ENCODE data around the gene EVPLL. TPM values are rescaled to one million over a fixed set of nuclear protein-coding genes. Genes with fewer than 3 reads are reported as not detected.
"Not testable (repeated sequence)": the region's sequence is repeated elsewhere in the genome, so short reads cannot be mapped to it uniquely, and the experiment has no call there.

Gene EVPLL
- total RNA-seq, 1 donor from 2014 or later: not detected

DNA sequence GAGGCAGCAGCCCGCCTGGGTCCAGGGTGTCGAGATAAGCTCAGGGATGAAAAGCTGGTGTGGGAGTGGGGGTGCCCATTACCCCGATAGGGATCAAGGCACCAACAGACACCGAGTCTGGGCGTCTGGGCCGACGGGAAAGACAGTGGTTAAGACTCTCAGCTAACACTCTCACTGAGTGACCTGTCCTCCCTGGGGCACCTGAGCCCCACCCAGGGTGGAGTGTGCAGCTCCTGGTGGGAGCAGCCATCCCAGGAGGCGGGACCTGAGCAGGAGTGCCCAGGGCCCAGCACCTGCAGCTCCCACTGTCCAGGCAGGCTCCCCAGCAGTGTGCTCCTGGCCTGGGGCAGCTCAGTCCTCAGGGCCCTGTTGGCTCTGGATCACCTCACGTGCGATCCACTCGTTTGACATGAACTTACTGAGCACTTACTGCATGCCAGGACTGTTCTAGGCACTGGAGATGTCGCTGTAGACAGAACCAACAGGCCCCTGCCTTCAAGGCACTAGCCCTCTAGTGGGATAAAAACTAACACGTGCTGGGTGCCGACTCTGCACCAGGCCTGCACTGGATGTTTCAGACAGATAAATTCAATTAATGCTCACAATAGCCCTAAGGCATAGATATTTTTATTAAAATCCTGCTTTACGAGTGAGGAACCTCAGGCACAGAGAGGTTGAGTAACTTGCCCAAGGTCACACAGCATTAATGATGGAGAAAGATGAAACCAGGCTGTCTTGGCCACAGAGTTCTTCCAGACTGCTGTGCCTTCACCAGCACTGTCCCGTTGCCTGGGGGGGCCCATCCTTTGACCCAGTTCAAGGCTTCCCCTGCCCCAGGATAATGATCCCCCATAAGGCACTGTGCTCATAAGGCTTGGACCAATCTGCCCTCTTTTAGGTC is 1.9 kb downstream of the EVPLL start:
- DNase-seq: no peak

- no peak for DNase-seq
Observed at GRCh38 chr17:18380471-18381157, 3.0 kb downstream of the EVPLL start.

DNA sequence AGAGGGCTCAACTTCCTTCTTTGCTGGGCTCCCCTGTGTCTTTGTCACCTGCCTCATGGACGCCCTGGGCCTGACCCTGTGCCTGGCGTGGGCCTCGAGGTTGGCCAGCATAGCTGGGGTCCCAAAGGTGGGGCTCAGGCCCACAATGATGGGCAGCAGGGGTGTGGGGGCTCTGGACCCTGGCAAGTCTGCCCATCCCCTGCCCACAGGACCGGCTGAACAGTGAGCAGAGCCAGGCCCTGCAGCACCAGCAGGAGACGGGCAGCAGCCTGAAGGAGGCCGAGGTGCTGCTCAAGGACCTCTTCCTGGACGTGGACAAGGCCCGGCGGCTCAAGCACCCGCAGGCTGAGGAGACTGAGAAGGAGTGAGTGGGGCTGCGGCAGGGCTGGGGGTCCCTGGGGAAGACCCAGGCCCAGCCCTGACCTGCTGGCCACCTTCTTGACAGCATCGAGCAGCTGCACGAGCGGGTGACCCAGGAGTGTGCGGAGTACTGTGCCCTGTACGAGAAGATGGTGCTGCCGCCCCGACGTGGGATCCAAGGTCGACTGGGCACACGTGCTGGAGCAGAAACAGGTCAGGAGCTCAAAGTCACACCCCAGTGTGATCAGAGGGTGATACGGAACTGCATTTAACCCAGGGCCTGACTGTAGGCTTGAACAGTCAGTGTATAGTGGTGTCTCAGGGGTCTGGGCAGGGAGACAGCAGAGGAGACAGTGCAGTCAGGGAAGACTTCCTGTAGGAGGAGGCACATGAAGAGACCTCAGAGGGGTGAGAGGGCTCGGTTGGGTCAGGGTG is 3.8 kb downstream of the EVPLL start:
- DNase-seq: no peak

DNA sequence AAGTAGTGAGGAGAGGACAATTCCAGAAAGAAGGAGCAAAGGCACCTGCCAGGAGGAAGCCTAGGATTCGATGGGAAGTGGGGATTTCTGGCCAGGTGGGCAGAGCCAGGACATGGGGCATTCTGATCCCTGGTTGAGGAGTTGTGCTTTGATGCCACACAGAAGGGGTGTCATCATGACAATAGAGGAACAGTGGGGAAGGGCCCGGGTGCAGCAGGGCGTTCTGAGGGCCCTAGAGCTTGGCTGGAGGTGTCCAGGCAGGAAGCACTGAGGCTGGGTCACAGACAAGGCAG is 4.3 kb downstream of the EVPLL start:
- no peak for DNase-seq

DNA sequence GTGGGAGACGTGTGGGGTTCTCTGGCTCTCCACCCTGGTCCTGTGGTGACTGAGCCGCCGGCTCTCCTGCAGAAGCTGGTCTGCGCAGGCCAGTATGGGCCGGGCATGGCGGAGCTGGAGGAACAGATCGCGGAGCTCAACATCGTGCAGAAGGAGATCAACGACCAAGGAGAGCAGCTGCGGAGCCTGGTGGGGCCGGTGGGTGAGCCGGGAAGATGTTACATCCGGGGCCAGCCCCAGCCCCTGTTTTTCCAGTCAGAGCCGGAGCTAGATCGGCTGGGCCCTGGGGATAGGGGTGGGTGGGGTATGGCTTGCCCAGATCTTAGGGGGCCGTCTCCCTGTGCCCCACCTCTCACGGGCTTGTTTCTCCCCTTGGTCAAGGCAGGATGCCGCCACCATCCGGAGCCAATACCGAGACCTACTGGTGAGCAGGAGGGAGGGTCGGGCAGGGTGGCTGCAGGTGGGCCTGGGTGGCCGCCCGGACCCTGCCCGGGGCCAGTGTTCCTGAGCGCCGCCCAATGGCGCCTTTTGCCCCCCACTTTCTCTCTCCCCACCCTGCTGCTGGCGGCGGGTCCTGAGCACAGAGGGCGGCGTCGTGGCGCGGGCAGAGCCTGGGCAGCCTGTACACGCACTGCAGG is 5.0 kb downstream of the EVPLL start:
- no peak for DNase-seq

GRCh38 chr17:18383079-18383481 is 5.5 kb downstream of the EVPLL start:
- peak; percentile 12 for DNase-seq

DNA sequence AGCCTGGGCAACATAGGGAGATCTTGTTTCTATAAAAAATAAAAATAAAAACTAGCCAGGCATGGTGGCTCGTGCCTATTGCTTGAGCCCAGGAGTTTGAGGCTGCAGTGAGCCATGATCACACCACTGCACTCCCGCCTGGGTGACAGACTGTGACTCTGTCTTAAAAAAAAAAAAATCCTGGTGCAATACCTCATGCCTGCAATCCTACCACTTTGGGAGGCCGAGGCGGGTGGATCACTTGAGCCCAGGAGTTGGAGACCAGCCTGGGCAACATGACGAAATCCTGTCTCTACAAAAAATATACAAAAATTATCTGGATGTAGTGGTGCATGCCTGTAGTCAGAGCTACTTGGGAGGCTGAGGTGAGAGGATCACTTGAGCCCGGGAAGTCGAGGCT is 6.7 kb downstream of the EVPLL start:
- DNase-seq: not testable (repeated sequence)

DNA sequence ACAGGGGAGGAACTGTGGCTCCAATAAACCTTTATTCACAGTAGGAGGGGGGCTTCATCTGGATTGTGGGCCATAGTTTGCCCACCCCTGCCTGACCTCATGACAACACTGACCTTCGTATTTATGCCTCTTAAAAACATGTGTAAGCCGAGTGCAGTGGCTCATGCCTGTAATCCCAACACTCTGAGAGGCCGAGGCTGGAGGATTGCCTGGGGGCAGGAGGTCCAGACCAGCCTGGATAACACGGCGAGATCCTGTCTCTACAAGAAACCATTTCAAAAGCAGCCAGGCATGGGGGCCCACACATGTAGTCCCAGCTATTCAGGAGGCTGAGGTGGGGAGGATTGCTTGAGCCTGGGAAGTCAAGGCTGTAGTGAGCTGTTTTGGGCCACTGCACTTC is 10.0 kb downstream of the EVPLL start:
- not testable (repeated sequence) for DNase-seq

DNA sequence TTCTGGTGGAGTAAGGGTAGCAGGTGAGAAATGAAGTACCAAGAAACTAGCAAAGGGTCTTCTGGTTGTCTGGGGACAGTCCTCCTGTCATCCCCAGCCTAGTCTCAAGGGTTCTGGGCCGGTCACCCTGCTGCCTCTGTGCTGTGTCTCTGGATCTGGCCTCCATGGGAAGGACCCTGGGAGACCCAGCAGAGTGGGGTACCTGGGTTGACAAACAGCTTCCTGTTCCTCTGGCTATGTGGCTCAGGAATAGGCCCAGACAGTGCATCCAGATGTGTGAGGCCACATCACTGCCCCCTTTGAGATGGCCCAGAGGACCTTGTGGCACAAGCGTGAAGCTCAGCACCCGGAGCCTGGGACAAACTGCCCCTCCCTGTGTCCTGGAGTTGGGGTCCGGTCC is 10.7 kb downstream of the EVPLL start:
- not testable (repeated sequence) for DNase-seq

DNA sequence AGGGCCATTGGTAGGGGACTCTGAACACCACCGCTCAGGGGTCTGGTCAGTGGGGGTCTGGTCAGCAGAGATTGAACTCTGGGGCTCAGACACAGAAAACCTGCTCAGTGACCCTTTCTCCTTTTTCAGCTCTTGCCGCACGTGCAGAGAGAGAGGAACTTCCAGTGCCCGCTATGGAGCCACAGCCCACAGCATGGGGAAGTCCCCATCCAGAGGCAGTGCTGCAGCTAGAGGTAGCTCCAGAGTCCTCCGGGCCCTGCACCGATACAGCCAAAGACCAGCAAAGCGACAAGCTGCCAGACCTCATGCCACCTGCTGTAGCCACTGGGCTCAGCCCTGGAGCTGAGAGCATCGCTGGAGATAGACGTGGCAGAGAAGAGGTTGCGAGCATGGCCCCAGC is 11.2 kb downstream of the EVPLL start:
- DNase-seq: not testable (repeated sequence)

DNA sequence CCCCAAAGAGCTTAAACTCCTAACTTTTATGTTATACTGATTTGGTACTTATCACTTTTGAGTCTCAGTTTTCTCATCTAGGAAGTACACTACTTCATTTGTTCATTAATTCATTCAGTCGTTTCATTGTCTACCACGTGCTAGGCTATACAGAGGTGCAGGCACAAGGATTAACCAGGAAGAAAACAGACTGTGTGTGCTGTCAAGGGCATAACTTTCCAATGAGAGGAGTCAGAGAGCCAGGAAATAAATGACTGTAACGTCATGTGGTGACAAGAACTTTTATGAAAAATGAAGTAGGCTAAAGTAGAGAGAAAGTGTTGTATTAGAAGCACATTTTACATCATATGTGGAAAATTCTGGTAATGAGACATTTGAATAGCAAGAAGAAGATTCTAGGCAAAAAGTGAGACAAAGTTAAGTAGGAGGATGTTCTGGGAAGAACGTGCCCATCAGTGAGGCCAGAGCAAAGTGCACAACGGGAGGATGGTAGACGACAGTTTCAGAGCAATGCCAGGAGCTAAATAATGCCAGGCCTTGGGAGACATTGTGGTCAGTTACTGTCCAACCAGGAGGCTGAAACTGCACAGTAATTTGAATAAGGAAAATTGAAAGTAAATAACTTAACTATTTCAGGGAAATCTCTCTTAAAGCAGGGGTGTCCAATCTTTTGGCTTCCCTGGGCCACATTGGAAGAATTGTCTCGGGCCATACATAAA is 24.5 kb downstream of the EVPLL start:
- DNase-seq: not testable (repeated sequence)

GRCh38 chr17:18403166-18403565 is 25.6 kb downstream of the EVPLL start:
- not testable (repeated sequence) for DNase-seq

DNA sequence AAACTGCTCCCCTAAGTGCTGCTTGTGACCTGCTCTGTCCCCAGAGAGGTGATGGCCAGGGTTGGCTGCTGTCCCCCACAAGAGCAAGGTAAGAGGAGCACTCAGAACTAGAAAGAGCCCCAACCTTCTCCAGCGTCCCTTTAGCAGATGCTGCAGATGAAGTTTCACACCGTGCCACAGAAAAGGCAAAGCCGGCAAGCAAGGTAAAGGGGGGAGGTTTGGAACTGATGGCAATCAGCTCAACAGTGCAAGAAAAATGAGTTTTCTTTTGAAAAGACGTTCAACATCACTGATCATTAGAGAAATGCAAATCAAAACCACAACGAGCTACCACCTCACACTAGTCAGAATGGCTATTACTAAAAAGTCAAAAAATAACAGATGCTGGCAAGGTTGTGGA is 26.0 kb downstream of the EVPLL start:
- not testable (repeated sequence) for DNase-seq

DNA sequence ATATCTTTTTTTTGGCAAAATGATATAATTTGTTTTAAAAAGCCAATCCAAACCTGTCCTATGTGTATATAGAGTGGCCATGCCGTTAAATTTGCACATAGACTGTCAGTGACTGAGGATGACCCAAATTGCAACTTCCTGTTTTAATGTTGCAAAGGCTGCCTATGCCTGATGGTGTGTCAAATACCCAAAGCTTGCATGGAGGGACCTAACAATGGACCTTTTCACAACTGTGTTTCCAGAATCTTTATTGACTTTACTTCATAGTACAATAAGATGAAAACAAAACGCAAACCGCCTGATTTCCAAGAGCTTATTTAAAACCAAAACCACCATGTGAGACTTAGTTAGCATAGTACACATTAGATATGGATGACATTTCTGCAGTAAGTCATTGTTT is 31.3 kb downstream of the EVPLL start:
- DNase-seq: not testable (repeated sequence)

- not testable (repeated sequence) for DNase-seq
Observed at GRCh38 chr17:18409321-18409720, 31.7 kb downstream of the EVPLL start.

GRCh38 chr17:18410736-18411135 is 33.2 kb downstream of the EVPLL start:
- not testable (repeated sequence) for DNase-seq

DNA sequence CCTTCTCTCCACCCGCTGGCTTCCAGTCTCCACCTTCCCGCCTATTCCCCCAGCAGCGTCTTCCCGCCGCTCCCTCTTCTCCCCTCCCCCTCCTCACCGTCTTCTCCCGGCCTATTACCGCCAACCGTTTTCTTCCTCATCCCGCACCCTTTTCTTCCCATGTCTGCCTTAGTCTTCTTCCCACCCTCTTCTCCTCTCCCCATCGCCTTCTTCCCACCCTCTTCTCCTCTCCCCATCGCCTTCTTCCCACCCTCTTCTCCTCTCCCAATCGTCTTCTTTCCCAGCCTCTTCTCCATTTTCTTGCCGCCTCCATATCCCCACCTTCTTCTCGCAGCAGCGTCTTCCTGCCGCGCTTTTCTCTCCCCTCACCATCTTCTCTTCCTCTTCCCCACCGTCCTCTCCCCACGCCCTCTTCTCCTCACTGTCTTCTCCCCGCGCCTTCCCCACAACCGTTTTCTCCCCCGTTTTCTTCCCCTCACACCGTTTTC is 33.8 kb downstream of the EVPLL start:
- DNase-seq: not testable (repeated sequence)

GRCh38 chr17:18412001-18412538 is 34.5 kb downstream of the EVPLL start:
- not testable (repeated sequence) for DNase-seq

GRCh38 chr17:18421521-18421920 is 43.9 kb downstream of the EVPLL start:
- DNase-seq: peak; percentile 13

- DNase-seq: not testable (repeated sequence)
Observed at GRCh38 chr17:18422464-18422863, 44.9 kb downstream of the EVPLL start.

DNA sequence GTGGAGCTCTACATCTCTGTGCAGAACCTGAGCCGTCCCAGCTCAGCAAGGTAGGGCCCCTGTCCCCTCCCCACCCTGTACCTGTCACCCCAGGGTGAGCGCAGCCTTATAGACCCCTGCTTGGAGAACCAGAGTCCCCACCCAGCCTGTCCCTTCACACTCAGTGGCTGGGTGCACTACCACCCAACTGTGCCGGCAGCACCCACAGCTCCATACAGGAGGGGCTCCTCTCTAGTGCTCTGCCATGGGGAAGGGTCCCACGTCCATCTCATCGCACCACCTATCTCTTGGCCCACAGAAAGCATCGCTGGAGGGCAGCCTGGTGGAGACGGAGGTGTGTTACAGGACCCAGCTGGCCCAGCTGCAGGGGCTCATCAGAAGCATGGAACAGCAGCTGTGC is 45.4 kb downstream of the EVPLL start:
- not testable (repeated sequence) for DNase-seq
